GM18519 (cell line): ENCODE data around the gene EGF.

Experiments used
- ATAC-seq: cut with Tn5 transposase; IDR thresholded peaks from one replicate; pipeline ENCODE4 v1.9.1; 2021; ENCODE audit warnings: mild to moderate bottlenecking, moderate library complexity; ENCODE audit not compliant: unreplicated experiment, low FRiP score

Gene EGF

DNA sequence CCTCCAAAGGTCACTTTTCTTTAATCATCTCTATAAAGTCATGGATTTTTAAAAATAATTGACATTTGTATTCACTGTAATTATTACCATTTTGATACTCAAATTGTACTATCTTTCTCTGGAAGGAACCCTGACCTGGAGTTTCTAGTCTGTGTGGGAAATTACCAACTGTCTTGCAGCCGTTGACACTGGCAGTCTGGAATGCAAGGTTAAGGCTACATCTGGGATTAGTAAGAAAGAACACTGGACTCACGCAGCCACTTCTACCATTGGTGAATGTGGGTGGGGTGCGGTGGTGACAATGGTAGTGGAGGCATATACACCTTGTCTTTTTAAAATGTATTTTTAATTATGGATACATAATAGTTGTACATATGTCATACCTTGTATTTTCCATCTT lies 40.9 kb downstream of the EGF start:
- no peak for ATAC-seq

DNA sequence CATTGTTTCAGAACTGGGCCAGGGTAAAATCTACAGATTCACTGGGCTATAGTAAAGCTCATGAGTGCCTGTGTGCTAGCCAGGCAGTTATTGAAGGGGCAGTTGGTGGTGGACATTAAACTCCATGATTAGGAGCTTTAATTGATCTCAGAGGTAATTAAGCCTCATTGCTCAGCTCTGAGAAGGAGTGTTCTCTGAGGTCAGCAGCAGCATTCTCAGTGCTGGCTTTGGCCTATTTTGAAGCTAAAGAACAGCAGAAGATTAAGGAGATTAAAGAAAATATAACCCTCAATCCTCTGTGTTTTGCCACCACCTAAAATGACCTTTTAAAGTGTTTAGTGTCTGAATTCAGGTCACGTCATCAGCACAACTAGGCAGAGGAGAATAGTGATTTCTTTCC lies 42.5 kb downstream of the EGF start:
- ATAC-seq, result no peak

DNA sequence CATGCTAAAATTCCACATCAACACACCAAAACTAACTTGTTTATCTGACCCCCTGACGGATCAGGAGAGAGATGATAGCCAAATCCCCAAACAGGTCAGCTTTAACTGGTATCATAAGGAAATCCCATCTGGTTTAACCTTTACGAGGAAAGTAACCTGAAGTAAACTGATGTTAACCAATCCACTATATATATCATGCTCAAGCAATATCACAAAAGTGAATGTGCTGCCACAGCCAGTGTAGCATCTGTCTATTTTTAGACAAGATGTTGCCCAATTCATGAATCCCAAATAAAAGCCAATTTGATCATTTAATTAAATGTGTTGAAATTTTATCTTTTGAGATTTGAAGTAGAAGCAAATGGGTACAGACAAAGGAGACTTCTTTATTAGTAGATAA lies 44.5 kb downstream of the EGF start:
- ATAC-seq, result no peak

DNA sequence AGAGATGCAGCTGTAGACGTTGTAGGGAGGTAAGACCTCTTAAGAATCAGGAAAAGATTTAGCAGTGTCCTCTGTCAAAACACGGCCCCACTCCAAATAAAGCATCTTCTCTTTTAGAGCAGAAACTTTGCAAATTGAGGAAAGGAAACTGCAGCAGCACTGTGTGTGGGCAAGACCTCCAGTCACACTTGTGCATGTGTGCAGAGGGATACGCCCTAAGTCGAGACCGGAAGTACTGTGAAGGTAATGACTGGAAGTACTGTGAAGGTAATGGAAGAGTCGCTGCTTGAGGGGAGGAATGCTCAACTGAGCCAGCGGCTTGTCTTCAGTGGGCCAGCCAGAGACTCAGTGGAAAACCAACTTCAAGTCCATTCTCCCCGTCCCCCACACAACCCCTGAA lies 46.5 kb downstream of the EGF start:
- ATAC-seq, result no peak

DNA sequence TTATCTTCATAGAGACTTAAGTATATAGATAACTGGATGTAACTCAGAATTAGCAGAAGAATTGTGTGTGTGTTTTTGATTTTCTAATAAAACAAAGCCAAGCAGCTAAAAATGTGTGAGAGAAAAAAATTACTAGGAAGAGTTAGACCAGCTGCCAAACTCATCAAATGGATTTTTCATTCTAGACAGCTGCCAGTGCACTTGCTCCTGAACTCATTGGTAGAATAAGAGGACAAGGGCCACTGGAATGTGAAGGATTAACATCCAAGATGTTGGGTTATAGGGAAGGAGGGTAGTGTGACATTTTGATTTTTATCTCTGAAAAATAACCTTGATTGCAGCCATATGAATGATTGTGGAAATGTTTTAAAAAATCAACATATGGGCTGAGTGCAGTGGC lies 49.7 kb downstream of the EGF start:
- no peak for ATAC-seq

DNA sequence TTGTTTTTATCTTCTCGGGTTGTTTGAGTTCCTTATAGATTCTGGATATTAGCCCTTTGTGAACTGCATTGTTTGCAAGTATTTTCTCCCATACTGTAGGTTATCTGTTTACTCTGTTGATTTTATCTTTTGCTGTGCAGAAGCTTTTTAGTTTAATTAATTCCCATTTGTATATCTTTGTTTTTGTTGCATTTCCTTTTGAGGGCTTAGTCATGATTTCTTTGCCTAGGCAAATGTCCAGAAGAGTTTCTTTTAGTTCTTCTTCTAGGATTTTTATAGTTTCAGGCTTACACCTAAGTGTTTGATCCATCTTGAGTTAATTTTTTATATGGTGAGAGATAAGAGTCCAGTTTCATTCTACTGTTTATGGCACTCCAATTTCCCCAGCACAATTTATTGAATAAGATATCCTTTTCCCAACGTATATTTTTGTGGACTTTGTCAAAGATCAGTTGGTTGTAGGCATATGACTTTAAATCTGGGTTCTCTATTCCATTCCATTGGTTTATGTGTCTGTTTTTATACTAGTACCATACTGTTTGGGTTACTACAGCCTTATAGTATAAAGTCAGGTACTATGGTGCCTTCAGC lies 54.3 kb downstream of the EGF start:
- no peak for ATAC-seq

DNA sequence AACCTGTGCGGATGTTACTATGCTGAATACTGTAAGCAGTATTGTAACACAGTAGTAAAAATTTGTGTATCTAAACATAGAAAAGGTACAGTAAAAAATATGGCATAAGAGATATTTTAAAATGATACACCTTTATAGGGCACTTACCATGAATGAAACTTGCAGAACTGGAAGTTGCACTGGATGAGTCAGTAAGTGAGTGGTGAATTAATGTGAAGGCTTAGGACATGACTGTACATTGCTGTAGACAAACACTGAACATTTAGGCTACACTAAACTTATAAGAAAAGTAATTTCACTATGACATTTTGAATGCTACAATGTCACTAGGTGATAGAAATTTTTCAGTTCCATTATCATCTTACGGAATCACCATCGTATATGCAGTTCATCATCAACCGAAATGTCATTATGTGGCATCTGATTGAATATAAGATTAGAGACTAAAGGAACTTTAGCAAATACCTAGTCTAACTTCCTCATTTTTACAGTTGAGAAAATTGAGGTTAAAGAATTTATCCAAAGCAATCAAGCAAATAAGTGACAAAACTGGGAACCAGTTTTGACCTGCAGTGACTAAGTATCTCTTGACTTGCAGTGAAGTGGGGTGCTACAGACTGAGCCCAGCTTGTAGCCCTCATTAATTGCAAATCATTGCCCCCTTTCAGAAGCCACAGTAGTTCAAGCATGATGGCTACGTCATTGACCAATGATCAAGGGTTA lies 55.3 kb downstream of the EGF start:
- no peak for ATAC-seq

DNA sequence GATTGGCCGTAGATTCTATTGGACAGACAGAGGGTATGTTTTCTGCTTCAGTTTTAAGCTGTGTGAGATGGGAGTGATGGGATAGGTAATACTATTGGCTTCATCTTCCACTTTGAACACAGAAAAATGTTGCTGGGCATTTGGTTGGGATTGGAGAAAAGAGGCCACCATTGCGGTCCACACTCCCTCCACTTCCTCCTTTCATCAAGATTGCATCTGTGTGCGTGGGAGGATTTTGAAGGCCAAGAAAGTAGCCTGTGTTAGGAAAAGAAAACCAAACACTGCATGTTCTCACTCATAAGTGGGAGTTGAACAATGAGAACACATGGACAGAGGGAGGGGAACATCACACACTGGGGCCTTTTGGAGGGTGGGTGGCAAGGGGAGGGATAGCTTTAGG lies 56.4 kb downstream of the EGF start:
- ATAC-seq, result no peak

DNA sequence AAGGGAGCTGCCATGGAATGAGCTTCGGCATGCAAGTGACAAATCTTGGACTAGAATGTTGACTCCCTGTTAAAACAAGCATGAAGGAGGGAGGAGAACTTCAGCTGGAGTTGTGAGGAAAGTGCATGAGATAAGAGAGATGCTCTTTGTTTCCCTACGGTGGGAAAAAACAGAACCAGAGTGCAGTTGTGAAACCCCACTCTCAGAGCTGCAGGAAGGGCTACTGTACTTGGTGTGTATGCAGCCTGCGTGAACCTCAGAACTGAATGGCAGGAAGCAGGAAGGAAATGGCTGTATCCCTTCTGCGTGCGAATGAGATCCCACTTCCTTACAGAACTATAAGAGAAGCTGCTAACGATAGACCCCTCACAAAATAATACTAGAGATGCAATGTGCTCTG lies 57.2 kb downstream of the EGF start:
- ATAC-seq, result no peak

DNA sequence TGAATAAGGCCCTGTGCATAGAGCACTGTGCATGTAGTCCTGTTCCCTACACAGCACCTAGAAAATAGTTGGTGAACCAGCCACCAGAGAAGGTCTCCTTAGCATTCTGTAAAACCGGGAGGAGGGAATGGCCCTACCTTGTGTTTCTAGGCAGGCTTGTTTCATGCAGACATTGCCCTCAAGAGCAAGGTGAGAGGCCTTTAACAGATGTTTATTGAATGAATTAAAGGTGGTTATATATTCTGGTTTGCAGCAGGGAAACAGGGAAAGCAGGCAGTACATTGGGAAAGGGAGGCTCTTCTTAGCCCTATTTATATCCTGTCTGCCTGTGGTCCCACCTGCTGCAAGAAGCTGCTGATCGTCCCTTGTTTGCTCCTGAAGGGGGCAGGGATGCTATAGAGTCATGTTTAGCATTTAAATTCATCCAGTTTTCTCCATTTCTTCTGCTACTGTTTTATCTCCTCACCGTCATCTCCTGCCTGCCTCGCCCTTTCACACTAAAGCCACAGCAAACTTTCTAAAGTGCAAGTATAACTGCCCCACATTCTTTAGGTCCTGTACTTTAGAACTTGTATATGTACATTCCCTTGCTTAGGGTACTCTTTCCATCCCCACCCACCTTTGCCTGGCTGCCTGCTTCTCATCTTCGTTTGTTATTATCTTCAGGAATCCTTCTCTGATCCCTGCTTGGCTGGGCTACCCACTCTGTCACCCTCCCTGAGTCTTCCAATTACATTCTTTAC lies 60.3 kb downstream of the EGF start:
- no peak for ATAC-seq

DNA sequence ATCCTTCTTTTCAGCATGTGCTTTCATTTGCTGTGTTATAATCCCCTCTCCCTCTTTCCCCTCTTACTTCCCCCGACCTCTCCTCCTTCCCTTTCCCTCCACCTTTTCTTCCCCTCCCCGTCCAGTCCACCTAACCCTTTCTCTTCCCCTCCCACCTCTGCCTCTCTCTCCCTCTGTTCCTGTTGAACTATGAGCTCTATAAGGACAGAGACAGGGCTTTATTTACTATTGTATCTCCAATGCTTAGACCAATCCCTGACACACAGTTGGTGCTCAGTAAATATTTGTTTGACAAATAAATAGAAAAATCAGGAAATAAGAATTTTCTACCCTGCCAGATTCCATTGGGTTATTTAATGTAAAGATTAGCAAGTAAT lies 60.8 kb downstream of the EGF start:
- ATAC-seq, result no peak

DNA sequence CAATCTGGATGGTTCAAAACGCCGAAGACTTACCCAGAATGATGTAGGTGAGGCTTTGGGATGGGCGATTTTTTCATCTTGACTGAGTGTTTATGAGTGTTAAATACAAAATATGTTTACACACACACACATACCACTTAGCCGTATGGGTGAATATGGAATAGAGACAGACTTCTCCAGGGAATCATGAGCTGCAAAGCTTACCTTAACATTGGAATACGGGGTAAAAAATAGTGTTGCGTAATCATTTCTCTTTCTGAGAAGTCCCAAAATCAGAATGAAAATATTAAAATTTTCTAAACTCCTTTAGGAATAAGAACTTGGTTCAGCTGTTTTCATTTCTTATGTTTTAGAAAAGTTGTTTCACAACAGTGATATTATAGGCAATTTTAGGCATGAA lies 63.5 kb downstream of the EGF start:
- no peak for ATAC-seq

DNA sequence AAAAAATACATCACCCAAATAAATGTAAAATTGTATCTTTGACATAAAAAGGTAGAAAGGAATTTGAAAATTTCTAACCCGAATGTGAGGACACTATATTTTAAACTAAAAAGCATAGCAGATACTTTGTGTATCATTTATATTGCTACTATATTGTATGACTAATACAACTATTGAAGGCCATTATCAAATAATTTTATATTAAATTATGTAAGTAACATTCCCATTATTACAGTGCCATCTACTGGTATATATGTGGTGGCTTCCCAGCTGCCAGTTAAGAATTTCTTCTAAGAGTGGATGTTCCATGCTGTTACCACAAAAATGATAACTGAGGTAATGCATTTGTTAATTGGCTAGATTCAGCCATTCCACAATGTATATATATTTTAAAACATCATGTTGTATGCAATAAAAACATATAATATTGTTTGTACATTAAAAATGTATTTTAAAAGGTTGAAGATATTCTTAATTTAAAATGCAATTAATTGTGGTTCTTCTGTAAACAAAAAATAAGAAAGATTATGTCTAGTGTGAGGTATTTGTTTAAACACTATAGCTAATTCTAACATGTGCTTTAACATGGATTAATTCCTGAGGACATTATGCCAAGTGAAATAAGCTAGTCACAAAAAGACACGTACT lies 65.3 kb downstream of the EGF start:
- no peak for ATAC-seq

DNA sequence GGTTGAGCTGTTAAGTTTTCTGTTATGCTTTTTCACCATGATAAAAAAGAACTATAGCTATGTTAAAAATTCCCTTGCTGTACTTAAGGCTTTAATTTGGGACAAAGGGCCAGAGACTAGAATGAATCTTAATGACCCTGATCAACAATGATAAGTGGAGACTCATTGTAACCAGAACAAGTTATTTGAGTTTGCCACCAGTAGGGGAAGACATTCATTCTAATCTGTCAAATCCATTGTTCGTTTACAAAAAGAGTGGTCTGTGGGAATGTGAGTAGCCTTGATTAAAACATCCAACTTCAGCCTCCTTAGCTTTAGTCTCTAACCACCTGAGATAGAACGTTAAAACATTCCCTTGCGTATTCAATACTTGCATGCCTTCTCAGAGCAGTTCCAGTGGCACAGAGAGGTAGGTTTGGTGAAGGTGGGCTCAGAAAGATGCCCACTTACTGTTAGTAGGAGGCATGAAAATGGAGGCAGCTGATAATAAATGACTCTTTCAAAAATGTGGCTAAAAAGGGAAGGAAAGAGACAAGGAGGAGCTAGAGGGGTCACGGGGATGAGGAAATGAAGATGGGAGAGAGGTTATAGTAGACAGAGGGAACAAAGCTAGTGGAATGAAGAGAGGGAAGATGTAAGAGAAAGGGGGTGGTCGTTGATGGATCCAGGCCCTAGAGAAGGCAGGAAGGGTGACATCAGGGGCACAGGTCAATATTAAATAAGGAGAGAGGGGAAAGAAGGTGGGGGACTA lies 66.2 kb downstream of the EGF start:
- no peak for ATAC-seq

DNA sequence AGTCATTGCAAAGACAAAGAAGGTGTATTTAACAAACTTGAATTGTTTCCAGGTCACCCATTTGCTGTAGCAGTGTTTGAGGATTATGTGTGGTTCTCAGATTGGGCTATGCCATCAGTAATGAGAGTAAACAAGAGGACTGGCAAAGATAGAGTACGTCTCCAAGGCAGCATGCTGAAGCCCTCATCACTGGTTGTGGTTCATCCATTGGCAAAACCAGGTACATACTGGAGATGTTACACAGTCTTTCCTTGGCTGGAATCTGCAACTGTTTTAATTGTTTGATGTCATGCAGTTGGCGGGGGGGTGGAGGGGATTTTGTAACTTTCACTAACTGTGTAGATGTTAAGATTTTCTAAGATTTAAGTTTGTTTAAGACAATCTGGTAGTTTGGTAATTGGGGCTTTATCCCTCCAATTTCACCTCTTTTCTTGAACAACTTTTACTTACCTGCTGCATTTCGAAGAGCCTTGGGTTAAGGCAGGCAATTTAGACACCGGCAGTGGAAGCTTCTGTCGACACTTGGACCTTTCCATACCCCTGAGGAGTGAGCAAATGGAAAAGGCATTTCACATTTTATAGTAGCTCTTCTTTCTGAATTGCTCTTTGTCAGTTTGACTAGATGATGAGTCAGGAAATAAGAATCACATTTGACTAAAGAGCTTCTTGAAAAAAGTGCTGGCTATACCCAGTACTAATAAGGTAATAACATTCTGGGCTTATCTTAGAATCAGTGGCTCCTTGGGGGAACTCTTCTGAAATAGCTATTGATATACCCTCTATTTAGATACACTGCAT lies 67.4 kb downstream of the EGF start:
- no peak for ATAC-seq

DNA sequence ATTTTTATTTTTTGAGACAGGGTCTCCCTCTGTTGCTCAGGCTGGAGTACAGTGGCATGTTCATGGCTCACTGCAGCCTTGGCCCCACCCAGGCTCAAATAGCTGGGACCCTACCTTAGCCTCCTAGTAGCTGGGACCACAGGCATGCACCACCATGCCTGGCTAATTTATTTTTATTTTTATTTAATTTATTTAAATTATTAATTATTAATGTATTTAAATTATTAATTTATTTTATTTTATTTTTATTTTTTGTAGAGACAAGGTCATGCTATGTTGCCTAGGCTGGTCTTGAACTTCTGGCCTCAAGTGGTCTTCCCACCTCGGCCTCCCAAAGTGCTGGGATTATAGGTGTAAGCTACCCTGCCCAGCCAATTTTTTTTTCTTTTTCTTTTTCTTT lies 69.3 kb downstream of the EGF start:
- no peak for ATAC-seq

DNA sequence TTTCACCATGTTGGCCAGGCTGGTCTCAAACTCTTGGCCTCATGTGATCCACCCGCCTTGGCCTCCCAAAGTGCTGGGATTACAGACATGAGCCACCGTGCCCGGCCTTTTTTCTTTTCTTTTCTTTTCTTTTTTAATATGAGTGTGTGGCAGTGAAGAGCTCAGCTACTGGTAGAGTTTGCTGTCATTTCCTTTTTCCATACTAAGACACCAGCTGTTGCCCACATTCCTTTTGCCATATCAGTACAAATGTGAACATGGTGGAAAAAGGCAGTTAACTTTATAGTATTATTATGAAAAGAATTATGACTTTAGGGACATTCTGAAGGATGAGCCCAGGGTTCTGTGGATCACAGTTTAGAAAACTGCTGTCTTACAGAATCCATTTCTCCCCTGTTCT lies 69.8 kb downstream of the EGF start:
- ATAC-seq, result no peak

DNA sequence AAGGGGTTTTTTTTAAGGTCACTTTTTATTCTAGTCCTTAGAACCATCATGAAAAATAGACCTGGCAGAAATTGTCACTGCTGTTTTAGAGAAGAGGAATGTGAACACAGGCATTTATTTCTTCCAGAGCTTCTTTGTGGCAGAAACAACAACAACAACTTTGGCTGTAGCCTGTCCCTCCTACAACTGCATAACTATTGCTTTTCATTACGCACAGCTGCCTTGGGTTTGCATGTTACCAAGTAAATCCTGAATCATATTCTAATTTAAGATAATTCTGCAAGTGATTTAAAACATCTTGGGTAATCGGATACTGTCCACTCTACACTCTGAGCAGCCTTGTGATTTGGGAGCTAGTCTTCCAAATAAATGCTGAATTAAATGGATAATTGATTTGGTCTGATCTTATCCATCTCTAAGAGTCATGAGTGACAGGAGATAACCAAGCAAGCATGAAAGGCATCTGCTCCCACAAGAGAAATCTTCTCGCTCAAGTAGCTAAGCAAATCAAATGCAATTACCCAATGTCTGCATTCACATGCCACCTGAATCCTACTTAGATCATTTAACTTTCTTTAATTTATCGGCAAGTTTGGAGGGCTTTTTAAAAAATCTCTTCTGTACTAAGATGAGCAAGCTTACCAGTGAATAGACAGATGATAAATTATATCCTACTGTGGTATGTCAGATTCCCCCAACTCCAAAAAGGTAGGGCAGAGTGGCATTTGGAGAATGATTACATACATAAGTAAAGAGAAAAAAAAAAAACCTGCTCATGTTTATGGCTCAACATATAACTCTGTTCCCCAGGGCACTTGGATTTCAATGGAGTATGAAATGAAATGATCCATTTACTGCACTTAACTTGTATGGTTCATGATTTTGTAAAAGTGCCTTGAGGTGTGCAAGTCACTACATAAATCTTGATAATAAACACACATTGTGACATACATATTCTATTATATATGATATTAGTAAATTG lies 73.6 kb downstream of the EGF start:
- ATAC-seq, result no peak

DNA sequence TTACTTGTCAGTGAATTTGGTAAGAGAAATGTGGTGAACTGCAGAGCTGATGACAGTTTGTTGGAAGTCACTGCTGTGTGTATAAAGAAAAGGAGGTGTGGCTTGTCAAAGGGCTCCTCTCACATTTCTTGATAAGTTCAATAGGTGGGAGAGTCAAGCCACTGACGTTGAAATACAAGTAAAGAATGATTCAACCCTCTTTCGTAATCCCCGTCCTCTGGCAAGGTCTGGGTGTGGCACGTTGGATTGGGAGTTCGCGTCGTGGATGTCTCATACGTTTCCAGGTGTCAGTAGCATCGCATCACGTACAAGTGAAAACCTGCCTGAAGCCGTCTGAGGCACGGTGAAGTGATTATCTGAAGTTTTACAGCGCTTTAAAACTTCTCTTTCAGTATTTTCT lies 76.4 kb downstream of the EGF start:
- ATAC-seq, result no peak
